Esophagus squamous epithelium (tissue), 5 donors: ENCODE data around the gene NT5DC1. TPM values are rescaled to one million over a fixed set of nuclear protein-coding genes. Genes with fewer than 3 reads are reported as not detected.
A peak's percentile ranks its signal among the peaks of the same experiment; 100 is the strongest.

Experiments
- DNase-seq: peaks from one replicate; lab custom pipeline; 2025; lab: John Stamatoyannopoulos, UW
- H3K27ac ChIP-seq, 4 donors: fragments of 200-600 bp; sonication (generic); one replicate each; pipeline ENCODE4 v1.5.1; 2016 to 2019; ENCODE audit warnings: mild to moderate bottlenecking in 1 of 4
- H3K27me3 ChIP-seq, 4 donors: fragments of 200-600 bp; sonication (generic); 1 replicate in 3 of 4; 2 replicates in 1 of 4; pipeline versions ENCODE4 v1.5.1 to v1.6.0; 2017 to 2021; ENCODE audit warnings: antibody characterized with exemption in 1 of 4
- H3K36me3 ChIP-seq, 3 donors: fragments of 200-600 bp; sonication (generic); one replicate each; pipeline ENCODE4 v1.5.1; 2016 to 2019
- H3K4me1 ChIP-seq, 3 donors: fragments of 200-600 bp; sonication (generic); one replicate each; pipeline ENCODE4 v1.5.1; 2017 to 2019
- H3K4me3 ChIP-seq, 4 donors: fragments of 200-600 bp; sonication (generic); 1 replicate in 3 of 4; 2 replicates in 1 of 4; pipeline ENCODE4 v1.5.1; 2016 to 2019; ENCODE audit warnings: mild to moderate bottlenecking in 2 of 4, moderate library complexity in 1 of 4
- H3K9me3 ChIP-seq, 3 donors: fragments of 200-600 bp; sonication (generic); one replicate each; pipeline ENCODE4 v1.5.1; 2016 to 2019
- POLR2A ChIP-seq, 4 donors: fragments of 450-650 bp; IDR thresholded peaks; one replicate each; pipeline ENCODE4 v1.6.1; 2017; ENCODE audit warnings: antibody characterized with exemption in 4 of 4, mild to moderate bottlenecking in 4 of 4, moderate library complexity in 3 of 4
- WGBS, 2 donors: methylation state at CpG; one replicate each; pipeline ENCODE4 v1.1.5; 2018; 5-methylcytosine and 5-hydroxymethylcytosine counted together
- intact Hi-C: fragments of 100-400 bp; cut with DNase I; formaldehyde crosslinking; loops from one replicate; pipeline ENCODE4 v1.15.0; 2022
- total RNA-seq, 4 donors: library from RNA; depleted of rRNA; stranded (reverse); fragments of >200 nt; gene quantifications; one replicate each; pipeline ENCODE4 v1.1.0, GENCODE V29; 2016
- TF ChIP-seq, protein P1 (sequence below), 6 experiments: fragments of 450-650 bp in 4 of 6; fragments of 200-600 bp in 2 of 6; sonication (generic) in 2 of 6; IDR thresholded peaks; one replicate each; pipeline ENCODE4 v1.5.1; 2016 to 2019; ENCODE audit warnings: antibody characterized with exemption in 6 of 6, mild to moderate bottlenecking in 4 of 6, moderate library complexity in 4 of 6
- donor health status: DM: yes; HTN: yes; CAD: no.

The NT5DC1 gene
- total RNA-seq, 4 donors from 2014 or later, result 6.3 to 11.7 (median 8.3) TPM

DNA sequence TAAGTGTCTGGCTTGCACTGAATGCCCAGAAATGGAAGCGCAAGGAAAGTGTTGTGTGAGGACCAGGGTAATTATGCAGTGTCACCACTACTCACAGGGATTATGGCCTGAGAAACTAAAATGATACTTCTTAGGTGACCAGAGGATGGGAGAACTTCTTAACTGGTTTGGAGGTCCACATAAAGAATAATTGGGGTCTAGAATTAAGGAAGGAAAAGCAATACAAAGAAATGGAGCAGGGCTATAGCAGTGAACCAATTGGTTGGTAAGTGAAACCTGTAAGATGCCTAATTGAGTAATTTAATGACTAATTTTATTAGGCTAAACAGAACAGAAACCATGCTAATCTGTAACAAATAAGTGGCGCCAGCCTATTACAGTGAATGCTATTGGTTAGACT lies 147.9 kb downstream of the NT5DC1 start:
- DNase-seq, result no peak
- peaks cover 0 to 8% (median 0%) of the 10 kb centered on the region in 3 donors for H3K36me3 ChIP-seq
- H3K27me3 ChIP-seq, result no peaks in the 10 kb centered on the region
- no peak overlapping the region for H3K4me3 ChIP-seq
- TF ChIP-seq, protein P1, sequence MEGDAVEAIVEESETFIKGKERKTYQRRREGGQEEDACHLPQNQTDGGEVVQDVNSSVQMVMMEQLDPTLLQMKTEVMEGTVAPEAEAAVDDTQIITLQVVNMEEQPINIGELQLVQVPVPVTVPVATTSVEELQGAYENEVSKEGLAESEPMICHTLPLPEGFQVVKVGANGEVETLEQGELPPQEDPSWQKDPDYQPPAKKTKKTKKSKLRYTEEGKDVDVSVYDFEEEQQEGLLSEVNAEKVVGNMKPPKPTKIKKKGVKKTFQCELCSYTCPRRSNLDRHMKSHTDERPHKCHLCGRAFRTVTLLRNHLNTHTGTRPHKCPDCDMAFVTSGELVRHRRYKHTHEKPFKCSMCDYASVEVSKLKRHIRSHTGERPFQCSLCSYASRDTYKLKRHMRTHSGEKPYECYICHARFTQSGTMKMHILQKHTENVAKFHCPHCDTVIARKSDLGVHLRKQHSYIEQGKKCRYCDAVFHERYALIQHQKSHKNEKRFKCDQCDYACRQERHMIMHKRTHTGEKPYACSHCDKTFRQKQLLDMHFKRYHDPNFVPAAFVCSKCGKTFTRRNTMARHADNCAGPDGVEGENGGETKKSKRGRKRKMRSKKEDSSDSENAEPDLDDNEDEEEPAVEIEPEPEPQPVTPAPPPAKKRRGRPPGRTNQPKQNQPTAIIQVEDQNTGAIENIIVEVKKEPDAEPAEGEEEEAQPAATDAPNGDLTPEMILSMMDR (IDR thresholded peaks at IDR 0.05), result no peak
- no peak for TF ChIP-seq POLR2A (IDR thresholded peaks at IDR 0.05)
- H3K4me1 ChIP-seq, result peaks cover 22 to 47% (median 38%) of the 10 kb centered on the region in 3 donors
- intact Hi-C loops, result no loop called here
- H3K27ac ChIP-seq, result no peak overlapping the region
- 91 to 96% methylated on average over 2 of the region's 2 CpGs for WGBS, 2 donors
- no peaks in the 10 kb centered on the region for H3K9me3 ChIP-seq

DNA sequence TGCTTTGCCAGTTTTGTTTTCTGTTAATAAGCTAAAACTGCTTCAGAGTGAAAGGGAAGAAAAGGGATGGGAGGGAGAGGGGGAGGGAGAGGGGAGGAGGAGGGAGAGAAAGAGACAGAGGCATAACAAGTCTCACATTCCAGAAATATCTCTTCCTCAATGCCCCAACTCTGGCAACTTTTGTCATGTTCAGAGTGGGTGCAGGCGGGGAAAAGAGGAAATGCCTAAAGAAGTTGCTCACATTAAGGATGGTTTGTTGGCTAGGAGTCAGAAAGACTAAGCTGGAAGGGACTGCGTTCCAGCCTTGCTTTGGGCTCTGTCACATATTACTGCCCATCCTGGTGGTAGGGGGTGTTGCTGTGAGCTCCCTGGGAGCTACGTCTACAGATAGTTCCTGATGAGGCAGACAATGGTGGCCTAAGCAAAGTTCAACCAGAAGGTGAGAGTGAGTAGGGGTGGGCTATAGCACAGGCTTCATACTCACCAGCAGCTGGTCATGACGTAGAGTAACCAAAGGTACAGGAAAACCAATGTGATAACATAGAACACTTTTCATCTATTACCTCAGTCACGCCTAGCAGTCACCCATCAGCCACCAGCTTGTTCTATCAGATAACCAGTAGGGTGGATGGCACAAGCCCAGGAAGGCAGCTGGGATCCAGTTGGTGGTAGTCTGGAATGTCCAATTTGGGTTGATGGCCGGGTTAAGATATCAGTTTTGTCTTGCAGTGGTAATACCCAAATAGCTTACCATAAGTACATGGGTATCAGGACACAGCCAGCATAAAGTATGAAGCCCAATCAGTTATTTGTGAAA lies 151.1 kb downstream of the NT5DC1 start:
- WGBS, 2 donors, result 60% methylated on average over 6 of the region's 6 CpGs
- H3K4me3 ChIP-seq, result peak overlapping the region in 2 of 4 donors; percentile 11 to 99
- intact Hi-C loops, result no loop called here
- H3K27ac ChIP-seq, result peak overlapping the region in 3 of 4 donors; percentile 11 to 43 (median 14)
- H3K27me3 ChIP-seq, result no peaks in the 10 kb centered on the region
- DNase-seq, result no peak
- H3K4me1 ChIP-seq, result peaks cover 22 to 63% (median 46%) of the 10 kb centered on the region in 3 donors
- TF ChIP-seq, protein P1 (IDR thresholded peaks at IDR 0.05), result no peak
- no peak for TF ChIP-seq POLR2A (IDR thresholded peaks at IDR 0.05)
- no peaks in the 10 kb centered on the region for H3K9me3 ChIP-seq
- peaks cover 0 to 4% (median 0%) of the 10 kb centered on the region in 3 donors for H3K36me3 ChIP-seq

DNA sequence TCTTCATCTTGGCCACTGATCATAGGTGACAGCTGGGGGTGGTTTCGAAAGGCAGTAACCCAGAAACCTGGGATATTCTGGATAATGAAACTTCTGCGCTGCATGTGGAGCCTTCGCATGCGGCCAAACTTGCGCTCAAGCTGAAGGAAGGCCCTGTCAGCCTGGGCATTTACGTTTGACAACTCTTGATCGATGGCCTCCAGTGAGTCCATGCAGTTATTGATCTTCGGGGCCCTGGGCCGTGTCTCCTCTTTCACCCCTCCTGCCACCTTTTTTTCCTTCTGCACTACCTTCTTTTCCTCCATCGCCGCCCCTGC lies 152.5 kb downstream of the NT5DC1 start:
- peaks cover 0 to 3% (median 0%) of the 10 kb centered on the region in 3 donors for H3K36me3 ChIP-seq
- no peak for TF ChIP-seq POLR2A (IDR thresholded peaks at IDR 0.05)
- TF ChIP-seq, protein P1 (IDR thresholded peaks at IDR 0.05), result no peak
- 25 to 30% methylated on average over 10 to 11 of the region's 11 CpGs for WGBS, 2 donors
- no peaks in the 10 kb centered on the region for H3K27me3 ChIP-seq
- peak overlapping the region; percentile 92 to 96 (median 94) for H3K27ac ChIP-seq
- peak overlapping the region; percentile 73 to 99 (median 97) for H3K4me3 ChIP-seq
- peaks cover 22 to 63% (median 46%) of the 10 kb centered on the region in 3 donors for H3K4me1 ChIP-seq
- no peak for DNase-seq
- H3K9me3 ChIP-seq, result no peaks in the 10 kb centered on the region
- intact Hi-C loops, result no loop called here

DNA sequence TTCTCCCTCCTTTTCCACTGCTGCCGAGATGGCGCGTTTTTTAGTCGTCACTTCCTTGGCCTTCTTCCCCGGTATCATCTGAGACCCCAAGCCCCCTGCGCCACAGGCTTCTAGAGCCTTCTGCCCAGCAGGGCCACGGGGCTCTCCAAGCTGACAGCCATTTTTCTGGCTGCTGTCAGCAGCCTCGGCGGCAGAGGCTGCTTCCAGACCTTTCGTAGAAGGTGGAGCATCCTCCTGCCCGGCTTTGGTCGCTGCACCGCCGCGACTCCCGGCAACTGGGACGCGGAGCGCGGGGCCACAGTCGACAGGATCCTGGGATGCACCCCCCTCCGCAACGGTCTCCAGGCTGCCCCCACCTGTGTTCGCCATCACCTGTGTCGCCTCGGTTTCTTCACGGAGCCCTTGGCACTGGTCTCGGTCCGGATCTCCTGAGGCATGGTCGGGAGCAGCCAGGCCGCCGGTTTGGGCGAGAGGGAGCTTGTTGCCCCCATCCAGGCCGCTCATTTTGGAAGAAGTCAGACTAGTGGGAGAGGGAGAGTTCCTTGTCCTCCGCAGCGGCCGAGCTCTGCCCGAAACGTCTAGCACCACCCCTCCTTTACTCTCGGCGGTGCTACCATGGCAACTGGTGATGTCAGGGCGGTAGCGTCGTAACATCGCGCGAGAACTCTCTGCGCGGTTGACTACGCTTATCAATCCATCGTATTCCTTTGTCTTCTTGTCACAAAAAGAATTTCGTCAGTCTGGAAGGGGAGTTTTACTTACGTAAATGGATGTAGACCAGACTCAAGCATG lies 153.0 kb downstream of the NT5DC1 start, which contains the start of gene TSPYL4:
TSPYL4 (minus strand) TSS at position 571 of the 792 bp plus-strand sequence; CDS start at position 504, 67 bp downstream.
- Histone ChIP-seq H3K4me3 (peak within 1 kb of the TSS; percentile 73 to 99 (median 97)), H3K9me3 (no peaks in the 10 kb centered on the region), H3K27me3 (no peaks in the 10 kb centered on the region), H3K36me3 (peaks cover 0 to 7% (median 0%) of the 10 kb centered on the region in 3 donors), H3K4me1 (peaks cover 22 to 63% (median 46%) of the 10 kb centered on the region in 3 donors), H3K27ac (peak within 1 kb of the TSS; percentile 92 to 96 (median 94))
- 1 to 2% methylated on average over 21 to 26 of the region's 53 CpGs for WGBS, 2 donors
- intact Hi-C loops, result no loop called here
- TF ChIP-seq, protein P1 (IDR thresholded peaks at IDR 0.05), result no peak
- peak in 3 of 4 donors; percentile 32 to 85 (median 78) for TF ChIP-seq POLR2A (IDR thresholded peaks at IDR 0.05)
- DNase-seq, result peak; percentile 67
